ENCODE data around the gene UMPS. TPM values are rescaled to one million over a fixed set of nuclear protein-coding genes. Genes with fewer than 3 reads are reported as not detected.
"Not testable (repeated sequence)": the region's sequence is repeated elsewhere in the genome, so short reads cannot be mapped to it uniquely, and the experiment has no call there.

UMPS gene
- total RNA-seq, 1 donor from 2014 or later, result 51.6 TPM

DNA sequence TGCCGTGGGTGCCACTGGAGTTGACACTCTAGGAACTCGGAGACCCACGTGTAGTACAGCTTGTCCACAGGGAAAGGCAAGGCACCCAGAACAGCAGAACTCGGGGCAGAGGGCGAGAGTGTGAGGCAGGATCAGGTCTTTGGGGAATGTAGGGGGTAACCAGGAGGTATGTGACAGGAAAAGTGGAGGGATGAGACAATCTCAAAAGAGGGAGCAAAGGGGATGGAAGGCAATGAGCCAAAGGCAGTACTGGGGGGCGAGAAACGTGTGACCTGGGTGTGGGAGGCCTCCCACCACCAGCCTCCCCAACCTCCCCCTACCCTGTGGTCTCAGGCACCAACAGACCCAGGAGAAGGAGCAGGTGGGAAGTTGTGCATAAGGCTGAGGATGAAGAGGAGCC, 48.9 kb downstream of the UMPS start:
- peaks cover 12% of the 10 kb centered on the region for H3K36me3 Mint-ChIP-seq
- H3K4me3 Mint-ChIP-seq, result no peak overlapping the region
- TF ChIP-seq, protein P1, sequence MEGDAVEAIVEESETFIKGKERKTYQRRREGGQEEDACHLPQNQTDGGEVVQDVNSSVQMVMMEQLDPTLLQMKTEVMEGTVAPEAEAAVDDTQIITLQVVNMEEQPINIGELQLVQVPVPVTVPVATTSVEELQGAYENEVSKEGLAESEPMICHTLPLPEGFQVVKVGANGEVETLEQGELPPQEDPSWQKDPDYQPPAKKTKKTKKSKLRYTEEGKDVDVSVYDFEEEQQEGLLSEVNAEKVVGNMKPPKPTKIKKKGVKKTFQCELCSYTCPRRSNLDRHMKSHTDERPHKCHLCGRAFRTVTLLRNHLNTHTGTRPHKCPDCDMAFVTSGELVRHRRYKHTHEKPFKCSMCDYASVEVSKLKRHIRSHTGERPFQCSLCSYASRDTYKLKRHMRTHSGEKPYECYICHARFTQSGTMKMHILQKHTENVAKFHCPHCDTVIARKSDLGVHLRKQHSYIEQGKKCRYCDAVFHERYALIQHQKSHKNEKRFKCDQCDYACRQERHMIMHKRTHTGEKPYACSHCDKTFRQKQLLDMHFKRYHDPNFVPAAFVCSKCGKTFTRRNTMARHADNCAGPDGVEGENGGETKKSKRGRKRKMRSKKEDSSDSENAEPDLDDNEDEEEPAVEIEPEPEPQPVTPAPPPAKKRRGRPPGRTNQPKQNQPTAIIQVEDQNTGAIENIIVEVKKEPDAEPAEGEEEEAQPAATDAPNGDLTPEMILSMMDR (conservative IDR thresholded peaks at IDR 0.05), result no peak
- no peak for DNase-seq (ENCODE audit: extremely low spot score, unreplicated experiment)
- no peak overlapping the region for H3K27ac Mint-ChIP-seq
- peaks cover 47% of the 10 kb centered on the region for H3K4me1 Mint-ChIP-seq (ENCODE audit: unreplicated experiment)
- no peaks in the 10 kb centered on the region for H3K9me3 Mint-ChIP-seq
- no peaks in the 10 kb centered on the region for H3K27me3 Mint-ChIP-seq

DNA sequence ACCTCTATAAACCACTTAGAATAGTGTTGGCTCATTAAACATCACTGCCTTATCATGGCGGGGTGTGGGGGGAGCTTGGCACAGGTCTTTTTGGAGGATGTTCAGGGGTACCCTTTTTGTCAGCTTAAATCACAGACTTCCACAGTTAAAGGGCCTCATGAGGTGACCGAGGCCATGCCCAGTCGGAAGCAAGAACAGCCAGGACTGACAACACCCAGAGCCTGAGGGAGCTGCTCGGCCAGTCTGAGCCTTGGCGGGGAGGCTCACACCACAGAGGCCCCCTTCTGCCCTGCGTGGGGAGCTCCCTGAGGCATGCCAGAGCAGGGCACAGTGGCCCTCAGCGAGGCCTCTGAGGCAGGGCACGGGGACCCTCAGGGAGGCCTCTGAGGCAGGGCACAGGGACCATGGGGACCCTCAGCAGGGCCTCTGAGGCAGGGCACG, 49.5 kb downstream of the UMPS start:
- no peak overlapping the region for H3K27ac Mint-ChIP-seq
- TF ChIP-seq, protein P1 (conservative IDR thresholded peaks at IDR 0.05), result no peak
- no peak for DNase-seq (ENCODE audit: extremely low spot score, unreplicated experiment)
- no peak overlapping the region for H3K4me3 Mint-ChIP-seq
- peaks cover 8% of the 10 kb centered on the region for H3K36me3 Mint-ChIP-seq
- H3K9me3 Mint-ChIP-seq, result no peaks in the 10 kb centered on the region
- H3K4me1 Mint-ChIP-seq (ENCODE audit: unreplicated experiment), result peaks cover 40% of the 10 kb centered on the region
- H3K27me3 Mint-ChIP-seq, result no peaks in the 10 kb centered on the region

DNA sequence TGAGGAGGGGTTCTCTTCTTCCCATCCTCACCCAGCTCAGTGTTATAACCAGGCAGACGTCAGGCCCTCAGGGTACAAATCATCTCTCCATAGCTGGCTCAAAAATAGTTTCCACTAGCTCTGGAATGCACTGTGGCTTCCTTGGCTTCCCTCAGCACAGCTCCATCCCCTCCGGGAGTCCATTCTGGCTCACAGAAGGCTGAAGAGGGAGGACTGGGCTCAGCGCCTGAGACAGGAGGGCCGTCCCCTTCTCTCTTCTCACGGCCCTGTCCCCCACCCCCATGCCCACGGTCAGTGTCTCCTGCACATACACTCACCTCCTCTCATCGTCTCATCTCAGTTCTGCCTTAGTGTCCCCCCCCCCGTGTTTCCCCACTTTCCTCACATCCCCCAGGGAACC, 50.1 kb downstream of the UMPS start:
- H3K27me3 Mint-ChIP-seq, result no peaks in the 10 kb centered on the region
- peak overlapping the region; percentile 64 for H3K27ac Mint-ChIP-seq
- peaks cover 3% of the 10 kb centered on the region for H3K36me3 Mint-ChIP-seq
- no peak overlapping the region for H3K4me3 Mint-ChIP-seq
- DNase-seq (ENCODE audit: extremely low spot score, unreplicated experiment), result no peak
- H3K4me1 Mint-ChIP-seq (ENCODE audit: unreplicated experiment), result peaks cover 35% of the 10 kb centered on the region
- no peaks in the 10 kb centered on the region for H3K9me3 Mint-ChIP-seq
- TF ChIP-seq, protein P1 (conservative IDR thresholded peaks at IDR 0.05), result no peak

DNA sequence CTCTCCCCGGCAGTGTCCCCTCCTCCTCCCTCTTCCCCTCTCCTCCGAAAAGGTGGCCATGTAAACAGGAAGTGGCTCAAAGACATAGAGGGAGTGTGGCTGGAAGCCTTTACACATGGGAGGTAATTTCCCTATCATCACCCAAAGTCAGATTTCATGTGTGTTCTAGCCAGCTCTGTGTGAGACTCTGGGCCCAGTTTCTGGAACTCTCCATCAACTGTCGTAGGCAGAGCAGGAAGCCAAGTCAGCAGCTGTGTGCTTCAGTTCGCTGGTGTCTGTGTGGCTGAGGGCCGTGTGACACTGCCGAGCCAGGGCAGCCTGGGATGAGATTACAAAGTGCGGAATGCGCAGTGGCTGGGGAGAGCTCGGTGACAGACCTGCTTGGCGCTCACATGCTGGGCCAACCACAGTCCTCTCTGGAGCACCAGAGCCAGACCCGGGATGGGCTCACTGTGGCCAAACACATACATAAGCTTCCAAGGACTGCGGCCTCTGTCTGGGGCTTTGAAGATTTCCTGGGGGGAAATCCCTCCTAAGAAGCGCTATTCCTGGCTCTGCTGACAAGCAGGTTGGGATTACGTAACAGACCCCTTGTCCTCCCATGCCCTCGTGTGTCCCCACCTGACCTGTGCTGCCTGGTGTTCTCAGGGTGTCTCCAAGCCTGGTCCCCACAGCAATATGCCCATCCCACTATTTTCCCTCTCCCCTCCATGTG, 50.7 kb downstream of the UMPS start:
- Mint-ChIP-seq H3K27me3 (no peaks in the 10 kb centered on the region), H3K36me3 (peaks cover 3% of the 10 kb centered on the region), H3K9me3 (no peaks in the 10 kb centered on the region), H3K27ac (peak overlapping the region; percentile 64), H3K4me1 (ENCODE audit: unreplicated experiment) (peaks cover 35% of the 10 kb centered on the region), H3K4me3 (peak overlapping the region; percentile 24)
- TF ChIP-seq, protein P1 (conservative IDR thresholded peaks at IDR 0.05), result no peak
- no peak for DNase-seq (ENCODE audit: extremely low spot score, unreplicated experiment)

DNA sequence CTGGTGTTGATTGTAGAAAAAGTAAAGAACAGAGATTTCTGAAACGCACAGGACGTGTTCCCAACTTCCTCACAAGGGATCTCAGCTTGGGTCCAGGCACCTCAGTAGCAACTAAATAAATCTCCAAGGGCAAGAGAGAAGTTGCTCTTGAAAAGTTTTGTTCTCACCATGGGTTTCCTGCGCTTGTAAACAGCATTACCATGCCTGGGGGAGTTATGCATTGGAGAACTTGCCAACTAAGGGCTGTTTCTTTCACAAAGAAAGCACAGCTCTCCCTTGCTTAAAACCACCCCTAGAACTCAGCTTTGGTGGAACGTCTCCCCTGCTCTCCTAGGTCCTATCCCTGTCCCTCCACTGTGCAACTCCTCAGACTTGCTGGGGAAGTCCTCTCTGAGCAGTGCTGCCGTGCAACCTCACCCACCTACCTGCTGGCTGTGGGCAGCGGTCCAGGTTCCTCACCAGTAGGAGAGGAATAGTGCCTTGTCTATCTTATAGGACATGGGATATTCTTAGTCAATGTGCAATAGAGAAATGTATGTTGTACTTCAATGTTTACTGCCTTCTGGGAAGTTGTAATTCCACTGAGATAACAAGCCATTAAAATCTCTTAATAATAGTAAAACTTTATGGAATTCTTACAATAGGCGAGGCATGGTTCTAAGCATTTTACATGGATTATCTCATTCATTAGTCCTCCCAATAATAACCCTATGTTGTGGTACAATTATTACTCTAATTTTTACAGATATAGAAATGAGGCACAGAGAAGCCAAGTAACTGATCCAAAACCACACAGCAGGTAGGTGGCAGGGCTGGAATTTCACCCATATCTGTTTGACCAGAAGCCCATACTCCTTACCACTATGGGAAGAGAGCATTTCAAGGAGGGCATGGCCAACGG, 51.5 kb downstream of the UMPS start:
- peaks cover 34% of the 10 kb centered on the region for H3K4me1 Mint-ChIP-seq (ENCODE audit: unreplicated experiment)
- no peak for DNase-seq (ENCODE audit: extremely low spot score, unreplicated experiment)
- no peak overlapping the region for H3K4me3 Mint-ChIP-seq
- H3K27ac Mint-ChIP-seq, result no peak overlapping the region
- H3K36me3 Mint-ChIP-seq, result peaks cover 3% of the 10 kb centered on the region
- TF ChIP-seq, protein P1 (conservative IDR thresholded peaks at IDR 0.05), result no peak
- H3K27me3 Mint-ChIP-seq, result no peaks in the 10 kb centered on the region
- no peaks in the 10 kb centered on the region for H3K9me3 Mint-ChIP-seq

DNA sequence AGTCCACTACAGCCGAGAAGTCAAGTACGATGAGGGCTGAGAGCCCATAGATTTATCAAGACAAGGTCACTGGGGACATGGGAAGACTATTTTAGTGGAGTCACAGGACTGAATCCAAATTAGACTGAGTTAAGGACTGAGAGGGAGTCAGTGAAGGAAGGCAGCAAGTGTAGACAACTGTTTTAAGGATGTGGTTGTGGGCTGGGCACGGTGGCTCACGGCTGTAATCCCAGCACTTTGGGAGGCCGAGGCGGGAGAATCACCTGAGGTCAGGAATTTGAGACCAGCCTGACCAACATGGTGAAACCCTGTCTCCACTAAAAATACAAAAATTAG, 52.1 kb downstream of the UMPS start:
- DNase-seq (ENCODE audit: extremely low spot score, unreplicated experiment); H3K9me3 Mint-ChIP-seq; H3K27me3 Mint-ChIP-seq; H3K27ac Mint-ChIP-seq; H3K36me3 Mint-ChIP-seq; H3K4me3 Mint-ChIP-seq: not testable (repeated sequence)
- peaks cover 39% of the 10 kb centered on the region for H3K4me1 Mint-ChIP-seq (ENCODE audit: unreplicated experiment)
